ENCODE results near the gene COL25A1. TPM values are rescaled to one million over a fixed set of nuclear protein-coding genes. Genes with fewer than 3 reads are reported as not detected.

The COL25A1 gene
- total RNA-seq, 1 donor from 2014 or later = 10.4 TPM

- no peak overlapping the region for H3K4me3 Mint-ChIP-seq (ENCODE audit: unreplicated experiment)
- no peaks in the 10 kb centered on the region for H3K36me3 ChIP-seq (ENCODE audit: insufficient read depth, low read length)
- no peak overlapping the region for H3K4me3 ChIP-seq (ENCODE audit: insufficient read depth, low read depth, low read length)
- H3K36me3 Mint-ChIP-seq (ENCODE audit: low read depth, unreplicated experiment) = no peaks in the 10 kb centered on the region
- no peaks in the 10 kb centered on the region for H4K20me1 ChIP-seq (ENCODE audit: insufficient read depth, low read length)
- FAIRE-seq = no peak
- DNase-seq (ENCODE audit: low read depth) = peak; percentile 4
- no peaks in the 10 kb centered on the region for H3K9me3 Mint-ChIP-seq (ENCODE audit: unreplicated experiment)
- H3K27me3 ChIP-seq (ENCODE audit: insufficient read depth, low read length) = no peaks in the 10 kb centered on the region
- no peaks in the 10 kb centered on the region for H3K9me3 ChIP-seq (ENCODE audit: insufficient read depth, low read depth, low read length)
- no peak overlapping the region for H3K27ac Mint-ChIP-seq (ENCODE audit: unreplicated experiment)
- H2AFZ ChIP-seq (ENCODE audit: low read depth, low read length) = no peak overlapping the region
- H3K27ac ChIP-seq (ENCODE audit: low read depth, low read length) = no peak overlapping the region
- TF ChIP-seq CTCF (IDR thresholded peaks at IDR 0.05; ENCODE audit: insufficient read depth, low read depth, low read length) = no peak
- no peak for TF ChIP-seq EZH2 (IDR thresholded peaks at IDR 0.05; ENCODE audit: insufficient read depth, low read length)
- H3K27me3 Mint-ChIP-seq (ENCODE audit: low read depth, unreplicated experiment) = no peaks in the 10 kb centered on the region
- H3K4me1 ChIP-seq (ENCODE audit: insufficient read depth, low read length) = no peaks in the 10 kb centered on the region
- H3K9ac ChIP-seq (ENCODE audit: low read length) = no peak overlapping the region
- no peaks in the 10 kb centered on the region for H3K79me2 ChIP-seq (ENCODE audit: insufficient read depth, low read length)
- H3K4me2 ChIP-seq (ENCODE audit: low read length) = no peak overlapping the region
- H3K4me1 Mint-ChIP-seq (ENCODE audit: low read depth, unreplicated experiment) = peaks cover 4% of the 10 kb centered on the region
These were observed 322.7 kb downstream of the COL25A1 start for GRCh38 chr4:108979759-108980158.

DNA sequence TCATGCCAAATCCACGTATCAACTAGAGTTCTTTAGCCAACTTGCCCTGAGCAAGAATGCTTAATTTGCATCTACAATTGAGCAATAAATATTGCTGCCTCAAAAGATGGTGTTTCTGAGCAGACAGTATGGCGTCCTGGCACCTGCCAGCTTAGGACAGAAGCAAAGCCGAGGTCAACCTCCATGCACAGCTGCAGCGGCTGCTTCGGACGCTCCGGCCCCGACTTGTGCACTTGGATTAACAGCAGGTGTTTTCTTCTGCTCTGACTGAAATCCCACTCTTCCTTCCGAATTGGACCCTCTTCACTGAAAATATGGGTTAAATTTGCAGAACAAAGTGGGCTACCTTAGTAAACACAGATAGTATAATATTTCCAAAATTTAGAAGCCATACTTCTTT, 324.4 kb downstream of the COL25A1 start:
- Mint-ChIP-seq H3K4me1 (ENCODE audit: low read depth, unreplicated experiment) (peaks cover 4% of the 10 kb centered on the region), H3K36me3 (ENCODE audit: low read depth, unreplicated experiment) (no peaks in the 10 kb centered on the region), H3K27me3 (ENCODE audit: low read depth, unreplicated experiment) (no peaks in the 10 kb centered on the region), H3K27ac (ENCODE audit: unreplicated experiment) (no peak overlapping the region), H3K4me3 (ENCODE audit: unreplicated experiment) (no peak overlapping the region), H3K9me3 (ENCODE audit: unreplicated experiment) (no peaks in the 10 kb centered on the region)
- Histone ChIP-seq H3K9me3 (ENCODE audit: insufficient read depth, low read depth, low read length) (no peaks in the 10 kb centered on the region), H3K27me3 (ENCODE audit: insufficient read depth, low read length) (no peaks in the 10 kb centered on the region), H3K79me2 (ENCODE audit: insufficient read depth, low read length) (no peaks in the 10 kb centered on the region), H3K27ac (ENCODE audit: low read depth, low read length) (no peak overlapping the region), H3K4me3 (ENCODE audit: insufficient read depth, low read depth, low read length) (no peak overlapping the region), H3K4me2 (ENCODE audit: low read length) (no peak overlapping the region), H2AFZ (ENCODE audit: low read depth, low read length) (no peak overlapping the region), H3K4me1 (ENCODE audit: insufficient read depth, low read length) (no peaks in the 10 kb centered on the region), H3K36me3 (ENCODE audit: insufficient read depth, low read length) (no peaks in the 10 kb centered on the region), H4K20me1 (ENCODE audit: insufficient read depth, low read length) (no peaks in the 10 kb centered on the region), H3K9ac (ENCODE audit: low read length) (no peak overlapping the region)
- FAIRE-seq (no peak), DNase-seq (ENCODE audit: low read depth) (no peak)
- TF ChIP-seq CTCF (IDR thresholded peaks at IDR 0.05; ENCODE audit: insufficient read depth, low read depth, low read length) = no peak

GRCh38 chr4:108972613-108973283, 329.7 kb downstream of the COL25A1 start:
- H2AFZ ChIP-seq (ENCODE audit: low read depth, low read length) = no peak overlapping the region
- FAIRE-seq (no peak), DNase-seq (ENCODE audit: low read depth) (no peak)
- H3K79me2 ChIP-seq (ENCODE audit: insufficient read depth, low read length) = no peaks in the 10 kb centered on the region
- no peak overlapping the region for H3K4me3 ChIP-seq (ENCODE audit: insufficient read depth, low read depth, low read length)
- Mint-ChIP-seq H3K4me3 (ENCODE audit: unreplicated experiment) (no peak overlapping the region), H3K27me3 (ENCODE audit: low read depth, unreplicated experiment) (peaks cover 3% of the 10 kb centered on the region), H3K4me1 (ENCODE audit: low read depth, unreplicated experiment) (no peaks in the 10 kb centered on the region), H3K27ac (ENCODE audit: unreplicated experiment) (no peak overlapping the region), H3K9me3 (ENCODE audit: unreplicated experiment) (peaks cover 3% of the 10 kb centered on the region), H3K36me3 (ENCODE audit: low read depth, unreplicated experiment) (no peaks in the 10 kb centered on the region)
- no peak overlapping the region for H3K9ac ChIP-seq (ENCODE audit: low read length)
- no peaks in the 10 kb centered on the region for H4K20me1 ChIP-seq (ENCODE audit: insufficient read depth, low read length)
- no peaks in the 10 kb centered on the region for H3K9me3 ChIP-seq (ENCODE audit: insufficient read depth, low read depth, low read length)
- H3K27me3 ChIP-seq (ENCODE audit: insufficient read depth, low read length) = no peaks in the 10 kb centered on the region
- no peak overlapping the region for H3K27ac ChIP-seq (ENCODE audit: low read depth, low read length)
- no peak overlapping the region for H3K4me2 ChIP-seq (ENCODE audit: low read length)
- TF ChIP-seq CTCF (IDR thresholded peaks at IDR 0.05; ENCODE audit: insufficient read depth, low read depth, low read length) (no peak), EZH2 (IDR thresholded peaks at IDR 0.05; ENCODE audit: insufficient read depth, low read length) (no peak)
- H3K36me3 ChIP-seq (ENCODE audit: insufficient read depth, low read length) = no peaks in the 10 kb centered on the region
- no peaks in the 10 kb centered on the region for H3K4me1 ChIP-seq (ENCODE audit: insufficient read depth, low read length)

Measured in astrocyte (in vitro differentiated cells and primary cell).